Hematopoietic multipotent progenitor cell treated with erythropoietin and hydrocortisone succinate and interleukin-3 and kit ligand, for 4 days (in vitro differentiated cells): ENCODE results near the gene CACNA1S.

Experiments used
- DNase-seq: peaks from one replicate; pipeline ENCODE4 v3.0.0-alpha.2; 2015

The CACNA1S gene

DNA sequence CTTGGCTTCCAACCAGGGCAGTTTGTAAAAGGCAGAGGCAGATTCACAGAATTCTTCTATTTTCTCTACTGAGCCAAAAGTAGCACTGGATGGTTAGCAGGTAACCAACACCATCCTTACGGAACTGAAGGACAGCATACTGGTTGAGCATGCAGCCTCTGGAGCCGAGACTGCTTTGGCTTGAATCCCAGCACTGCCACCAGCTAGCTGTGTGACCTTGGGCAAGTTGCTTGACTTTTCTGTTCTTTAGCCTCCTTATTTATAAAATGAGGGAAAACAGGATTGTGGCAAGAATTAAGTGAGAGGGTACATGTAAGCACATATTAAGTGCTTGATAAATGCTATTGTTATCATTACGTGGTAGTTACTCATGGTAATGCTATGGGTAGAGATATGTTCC lies 19.5 kb downstream of the CACNA1S start:
- no peak for DNase-seq

DNA sequence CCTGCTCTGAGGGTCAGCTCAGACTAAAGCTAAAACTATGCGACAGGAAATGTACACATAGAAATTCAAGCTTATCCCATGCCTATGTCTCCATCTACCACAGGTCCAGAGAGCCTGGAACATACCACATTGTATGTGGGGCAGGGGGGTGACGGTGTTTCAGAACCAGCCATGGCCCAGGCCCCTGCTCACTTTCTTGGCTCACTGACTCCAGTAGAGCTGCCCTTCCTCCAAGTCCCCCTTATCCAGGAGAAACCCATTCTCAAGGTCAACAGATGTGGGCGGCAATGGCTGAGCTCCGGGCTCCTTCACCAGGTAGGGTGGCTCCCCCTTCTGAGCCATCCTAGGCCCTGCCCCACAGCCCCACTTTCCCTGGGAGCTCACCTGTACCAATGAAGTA lies 21.0 kb downstream of the CACNA1S start:
- DNase-seq: no peak

DNA sequence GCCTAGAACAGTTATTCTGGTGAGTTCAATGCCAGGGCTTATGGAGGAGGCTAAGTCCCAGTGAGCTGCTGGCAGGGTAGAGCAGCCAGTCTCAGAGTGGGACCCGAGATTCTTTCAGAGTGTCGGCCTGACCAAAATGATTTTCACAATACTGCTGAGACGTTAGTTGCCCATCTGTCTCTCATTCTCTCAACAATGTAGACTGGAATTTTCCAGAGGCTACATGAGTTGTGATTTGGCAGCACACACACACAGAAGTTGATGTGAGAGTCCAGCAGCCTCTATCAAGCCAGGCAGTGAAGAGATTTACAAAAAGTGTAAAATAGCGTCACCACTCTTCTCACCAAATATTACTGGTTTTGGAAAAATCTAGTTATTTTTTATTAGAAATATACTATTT lies 21.7 kb downstream of the CACNA1S start:
- no peak for DNase-seq

DNA sequence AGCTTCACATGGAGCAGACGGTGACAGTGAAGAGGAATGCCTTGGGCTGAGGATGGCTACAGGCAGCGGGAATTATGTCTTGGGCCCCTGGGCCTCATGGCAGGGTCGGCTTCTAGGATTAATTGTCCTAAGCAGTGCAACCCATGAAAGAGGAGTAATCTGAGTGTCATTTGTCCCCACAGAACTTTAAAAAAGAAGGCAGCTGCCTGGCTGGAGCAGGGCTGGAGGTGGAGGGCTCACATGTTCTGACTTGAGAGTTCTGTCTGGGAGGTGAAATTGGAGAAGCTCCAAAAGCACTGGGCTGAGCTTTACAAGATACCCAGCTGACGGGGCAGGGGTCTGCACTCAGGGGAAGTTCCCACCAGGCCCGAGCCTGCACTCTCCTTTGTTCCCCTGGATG lies 22.6 kb downstream of the CACNA1S start:
- no peak for DNase-seq

DNA sequence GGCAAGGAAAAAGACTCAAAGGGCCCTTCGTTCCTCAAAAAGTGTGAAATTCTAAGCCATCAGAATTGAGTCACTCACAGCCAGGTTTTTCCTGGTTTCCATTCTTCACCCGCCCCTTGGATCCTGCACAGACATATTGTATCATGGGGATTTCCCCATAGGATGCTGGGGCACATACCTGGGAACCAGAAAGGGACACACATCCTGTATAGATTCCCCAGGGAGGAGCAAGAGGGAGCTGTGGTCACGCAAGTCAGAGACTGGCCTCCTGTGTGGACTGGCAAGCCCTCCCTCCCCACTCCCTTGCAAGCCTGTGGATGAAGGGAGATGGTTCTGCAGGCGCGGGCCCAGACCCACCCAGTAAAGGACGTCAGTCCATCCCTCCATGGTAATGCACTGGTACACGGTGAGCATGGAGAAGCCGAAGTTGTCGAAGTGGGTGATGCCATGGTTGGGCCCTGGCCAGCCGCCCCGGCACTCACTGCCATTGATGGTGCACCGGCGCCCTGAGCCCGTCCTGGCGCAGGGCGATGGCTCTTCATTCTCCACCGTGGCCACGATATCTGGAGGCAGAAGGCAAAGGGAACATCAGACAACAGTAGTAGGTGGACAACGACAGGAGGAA lies 23.2 kb downstream of the CACNA1S start:
- no peak for DNase-seq

DNA sequence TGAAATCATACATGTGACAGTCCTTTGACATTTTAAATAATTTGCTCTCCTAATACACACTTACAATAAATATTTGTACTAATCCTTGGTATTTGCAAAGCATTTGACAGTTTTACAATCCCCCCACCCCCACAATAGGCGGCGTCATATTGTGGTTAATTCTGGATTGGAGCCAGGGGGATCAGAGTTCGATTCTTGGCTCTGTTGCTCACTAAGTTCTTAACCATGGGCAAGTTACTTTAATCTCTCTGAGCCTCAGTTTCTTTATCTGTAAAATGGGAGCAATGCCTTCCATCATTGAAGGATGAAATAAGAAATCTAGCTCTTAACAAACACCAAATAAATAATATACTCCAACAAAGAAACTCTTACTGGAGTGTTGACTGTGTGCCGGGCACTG lies 23.8 kb downstream of the CACNA1S start:
- peak; percentile 23 for DNase-seq

DNA sequence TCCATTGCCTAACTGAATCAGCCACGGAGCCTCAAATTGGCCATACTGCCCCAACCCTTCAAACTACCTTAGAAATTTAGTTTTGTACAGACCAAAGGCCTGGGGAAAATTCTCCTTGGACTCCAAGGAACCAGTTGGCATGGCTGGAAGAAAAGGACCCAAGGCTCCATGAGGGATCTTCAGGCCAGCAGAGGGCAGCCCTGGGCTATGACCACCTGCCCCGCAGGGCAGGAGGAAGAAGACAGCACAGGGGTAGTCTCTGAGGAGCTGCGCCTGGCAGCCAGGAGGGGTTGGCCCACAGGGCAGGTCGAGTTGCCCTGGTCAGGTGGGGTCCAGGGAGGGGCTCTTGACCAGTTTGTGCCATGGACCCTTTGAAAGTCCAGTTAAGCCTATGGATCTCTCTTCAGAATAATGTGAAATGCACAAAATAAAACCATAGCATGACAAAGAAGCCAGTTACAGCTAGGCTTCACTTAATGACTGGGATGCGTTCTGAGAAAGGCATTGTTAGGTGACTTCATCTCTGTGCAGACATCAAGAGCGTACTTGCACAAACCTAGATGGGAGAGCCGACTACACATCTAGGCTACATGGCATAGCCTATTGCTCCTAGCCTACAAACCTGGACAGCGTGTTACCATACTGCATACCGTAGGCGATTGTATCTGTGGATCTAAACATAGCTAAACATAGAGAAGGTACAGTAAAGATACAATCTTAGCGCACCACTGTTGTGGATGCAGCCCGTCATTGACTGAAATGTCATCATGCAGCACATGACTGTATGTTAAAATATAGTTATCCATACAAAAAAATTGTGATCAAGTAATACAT lies 26.1 kb downstream of the CACNA1S start:
- peak; percentile 78 for DNase-seq

DNA sequence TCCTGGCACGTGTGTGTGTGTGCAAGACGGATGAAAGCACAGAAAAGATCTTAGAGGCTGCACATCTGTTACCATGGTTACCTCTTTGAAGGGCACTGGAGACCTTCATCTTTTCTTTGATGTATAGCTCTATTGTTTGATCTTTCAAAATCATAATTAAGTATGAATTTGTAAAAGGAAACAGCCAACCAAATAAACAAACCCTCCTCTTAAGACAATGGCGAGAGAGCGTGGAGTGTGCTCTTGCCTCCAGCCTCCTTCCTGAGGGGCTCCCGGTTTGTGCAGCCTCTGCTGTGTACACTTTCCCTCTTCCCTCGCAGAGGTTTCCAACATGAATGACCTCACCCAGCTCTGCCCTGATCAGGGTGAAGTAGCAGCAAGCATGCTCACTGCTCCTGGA lies 27.9 kb downstream of the CACNA1S start:
- DNase-seq: no peak

DNA sequence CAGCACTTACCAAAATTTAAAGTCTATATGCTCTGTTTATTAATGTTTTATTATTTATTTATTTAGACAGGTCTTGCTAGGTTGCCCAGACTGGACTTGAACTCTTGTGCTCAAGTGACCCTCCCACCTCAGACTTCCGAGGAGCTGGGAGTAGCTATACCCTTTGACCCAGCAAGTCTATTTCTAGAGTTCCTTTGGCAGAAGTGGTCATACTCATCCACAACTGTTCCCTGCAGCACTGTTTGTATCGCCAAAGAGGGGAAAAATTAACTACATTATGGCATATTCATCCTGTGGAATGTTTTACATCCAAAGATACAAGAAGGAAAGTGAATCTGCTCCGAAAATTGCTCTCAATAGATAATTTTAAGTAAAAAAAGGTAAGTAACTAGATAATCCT lies 28.5 kb downstream of the CACNA1S start:
- DNase-seq: no peak

DNA sequence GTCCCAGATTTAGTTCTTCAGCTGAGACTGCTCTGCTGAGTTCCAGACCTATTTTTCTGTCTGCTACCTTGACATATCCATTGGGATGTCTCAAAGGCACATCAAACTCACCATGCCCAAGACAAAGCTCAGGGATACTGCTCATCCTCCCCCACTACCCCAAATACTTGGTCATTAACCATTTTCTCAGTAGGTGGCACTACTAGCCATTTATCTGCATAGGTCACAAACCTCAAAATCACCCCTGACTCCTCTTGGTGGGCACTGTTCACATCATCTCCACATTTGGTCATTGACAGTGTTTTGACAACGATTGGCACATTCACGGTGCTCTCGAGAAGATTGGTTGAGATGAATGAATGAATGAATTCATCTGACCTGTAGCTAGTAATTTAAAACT lies 32.1 kb downstream of the CACNA1S start:
- peak; percentile 27 for DNase-seq

DNA sequence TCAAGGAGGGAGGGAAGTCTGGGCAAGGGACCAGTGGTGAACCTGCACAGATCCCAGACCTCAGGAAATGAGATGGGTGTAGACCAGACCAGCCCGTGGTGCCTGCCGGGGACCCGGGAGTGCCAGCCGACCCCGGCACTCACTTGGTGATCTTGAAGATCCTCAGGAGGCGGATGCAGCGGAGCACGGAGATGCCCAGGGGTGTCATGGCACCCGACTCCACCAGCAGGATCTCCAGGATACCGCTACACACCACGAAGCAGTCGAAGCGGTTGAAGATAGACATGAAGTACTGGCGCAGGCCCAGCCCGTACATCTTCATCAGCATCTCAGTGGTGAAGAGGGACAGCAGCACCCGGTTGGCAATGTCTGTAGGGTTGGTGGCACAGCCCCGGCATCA lies 34.5 kb downstream of the CACNA1S start:
- DNase-seq: no peak

DNA sequence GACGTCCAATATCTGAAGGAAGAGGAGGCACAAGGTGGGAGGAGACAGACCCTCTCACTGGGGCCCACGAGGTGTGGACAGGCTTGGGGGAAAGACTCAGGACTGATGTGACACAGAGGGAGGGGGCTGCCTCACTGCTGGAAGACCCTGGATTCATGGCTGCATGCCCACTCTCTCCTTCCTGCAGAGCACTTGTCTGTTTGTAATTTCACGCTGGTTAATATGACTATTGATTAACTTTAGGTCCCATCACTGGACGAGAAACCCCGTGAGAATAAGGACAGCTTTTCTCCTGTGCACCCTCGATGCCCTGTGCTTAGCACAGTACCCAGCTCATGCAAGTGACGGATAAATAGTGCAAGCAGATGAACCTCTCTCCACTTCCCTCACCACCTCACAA lies 35.1 kb downstream of the CACNA1S start:
- no peak for DNase-seq

DNA sequence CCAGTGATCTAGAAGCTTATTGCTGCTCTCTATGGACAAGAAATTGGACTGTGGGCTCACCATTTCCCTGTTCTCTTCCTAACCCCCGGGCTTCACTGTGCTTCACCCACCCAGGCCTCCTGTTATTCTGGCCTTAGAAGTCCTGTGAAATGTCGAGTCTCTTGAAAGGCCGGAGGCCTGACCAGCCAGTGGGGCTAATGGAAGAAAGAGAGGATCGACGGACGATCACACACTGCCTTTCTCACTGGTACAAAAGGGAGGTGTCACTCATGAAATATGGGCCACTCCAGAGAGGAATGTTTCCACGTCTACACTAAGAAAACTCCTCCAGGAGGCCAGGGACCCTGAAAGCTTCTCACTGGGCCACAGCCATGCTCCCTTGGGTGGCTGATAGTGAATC lies 36.1 kb downstream of the CACNA1S start:
- DNase-seq: no peak

DNA sequence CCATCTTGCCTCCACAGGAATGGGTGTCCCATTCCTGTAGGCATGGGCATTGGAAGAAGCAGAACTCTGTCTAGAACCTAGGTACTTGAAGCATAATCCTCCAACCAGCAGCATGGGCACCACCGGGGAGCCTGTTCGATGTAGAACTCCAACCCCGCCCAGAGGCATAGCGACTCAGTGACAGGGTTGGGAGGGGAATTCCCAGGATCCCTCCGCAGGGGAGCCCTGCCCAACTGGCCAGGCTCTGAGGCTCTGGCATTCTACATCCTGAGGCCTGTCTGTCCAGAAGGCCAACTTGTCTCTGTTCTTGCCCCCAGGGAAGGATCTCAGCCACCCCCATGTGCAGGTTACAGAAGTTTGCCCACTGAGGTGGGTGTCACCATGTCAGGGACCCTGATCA lies 38.2 kb downstream of the CACNA1S start:
- DNase-seq: no peak

DNA sequence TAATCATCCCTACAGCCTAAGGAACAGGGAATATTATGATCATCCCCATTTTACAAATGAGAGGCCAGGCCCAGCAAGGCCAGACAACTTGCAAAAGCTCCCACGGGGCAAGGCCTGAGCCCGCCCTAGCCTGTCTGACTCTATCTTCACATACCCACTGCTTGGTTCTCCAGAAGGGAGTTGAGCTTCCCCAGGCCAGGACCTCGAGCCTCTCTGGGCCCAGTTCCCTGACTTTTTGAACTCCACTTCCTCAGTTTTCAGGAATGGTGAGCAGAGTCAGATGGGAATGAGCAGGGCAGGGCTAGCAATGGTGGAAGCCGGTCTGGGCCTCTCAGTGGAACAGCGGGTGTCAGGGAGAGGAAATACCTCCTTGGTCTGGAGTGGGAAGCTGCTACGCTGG lies 39.3 kb downstream of the CACNA1S start:
- no peak for DNase-seq

DNA sequence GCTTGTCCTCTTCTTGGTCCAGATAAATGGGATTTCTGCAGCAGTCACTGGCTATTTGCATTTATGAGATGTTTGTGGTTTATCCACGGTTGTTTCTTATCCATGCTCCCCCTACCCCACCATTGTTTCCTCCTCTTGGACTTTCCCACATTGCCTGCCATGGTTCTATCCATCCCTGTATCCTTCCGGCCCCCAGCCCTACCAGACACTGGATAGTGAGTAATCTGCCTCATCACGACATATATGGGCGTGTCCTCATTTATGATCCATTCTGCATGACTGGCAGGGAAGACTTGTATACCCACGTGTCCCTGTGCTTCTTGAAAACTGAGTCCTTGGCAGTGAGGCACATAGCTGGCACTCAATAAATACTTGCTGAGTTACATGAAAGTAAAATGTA lies 40.1 kb downstream of the CACNA1S start:
- no peak for DNase-seq

DNA sequence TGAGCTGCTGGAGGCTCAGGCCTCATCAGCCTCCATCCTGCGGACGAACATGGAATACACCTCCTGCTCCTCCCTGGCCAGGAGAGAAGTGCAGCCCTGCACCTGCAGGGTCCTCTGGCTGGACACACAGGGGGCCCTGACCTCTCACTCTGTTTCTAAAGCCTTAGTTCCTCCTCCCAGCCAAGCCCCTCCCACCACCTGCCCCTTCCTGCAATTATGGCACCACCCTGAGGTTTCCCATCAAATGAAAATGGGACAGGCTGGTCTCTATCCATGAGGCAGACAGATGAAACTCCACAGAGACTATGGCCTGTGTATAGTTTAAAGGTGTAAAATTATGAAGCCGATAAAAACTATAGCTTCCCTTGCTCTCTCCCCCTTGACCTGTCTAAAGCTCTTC lies 42.6 kb downstream of the CACNA1S start:
- no peak for DNase-seq

DNA sequence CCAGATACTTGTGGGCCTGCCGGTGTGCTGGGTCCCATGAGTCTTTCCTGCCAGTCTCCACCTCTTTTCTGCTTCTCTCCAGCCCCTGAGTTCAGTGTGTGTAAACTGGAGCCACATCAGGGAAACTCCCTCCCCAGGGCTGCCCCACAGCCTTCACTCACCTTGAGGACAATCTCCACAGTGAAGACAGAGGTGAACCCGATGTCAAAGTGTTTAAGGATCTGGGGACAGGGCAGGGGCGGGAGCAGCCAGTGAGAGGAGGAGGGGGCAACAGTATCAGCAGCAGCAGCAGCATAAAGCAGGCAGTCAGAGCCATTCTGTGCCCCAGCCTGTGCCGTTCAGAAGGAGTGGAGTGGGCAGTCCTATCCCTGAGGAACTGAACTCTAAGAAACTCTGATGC lies 43.2 kb downstream of the CACNA1S start:
- no peak for DNase-seq

DNA sequence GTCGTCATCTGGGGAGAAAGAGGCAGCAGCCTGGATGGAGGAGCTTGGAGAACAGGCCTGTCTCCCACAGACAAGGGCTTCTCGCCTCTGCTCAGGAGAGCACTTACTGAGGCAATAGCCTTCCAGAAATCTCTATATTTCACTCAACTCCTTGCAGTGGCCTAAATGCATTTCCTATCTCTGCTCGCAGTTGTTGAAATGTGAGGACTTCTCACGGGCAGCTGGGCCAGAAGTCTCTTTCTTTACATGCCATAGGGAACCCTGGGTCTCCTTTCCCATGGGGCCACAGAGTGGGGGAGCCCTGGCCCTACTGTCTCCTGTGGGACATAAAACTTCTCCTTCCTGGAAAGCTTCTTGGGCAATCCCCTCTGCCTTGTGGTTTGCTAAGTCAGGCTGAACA lies 45.2 kb downstream of the CACNA1S start:
- no peak for DNase-seq

DNA sequence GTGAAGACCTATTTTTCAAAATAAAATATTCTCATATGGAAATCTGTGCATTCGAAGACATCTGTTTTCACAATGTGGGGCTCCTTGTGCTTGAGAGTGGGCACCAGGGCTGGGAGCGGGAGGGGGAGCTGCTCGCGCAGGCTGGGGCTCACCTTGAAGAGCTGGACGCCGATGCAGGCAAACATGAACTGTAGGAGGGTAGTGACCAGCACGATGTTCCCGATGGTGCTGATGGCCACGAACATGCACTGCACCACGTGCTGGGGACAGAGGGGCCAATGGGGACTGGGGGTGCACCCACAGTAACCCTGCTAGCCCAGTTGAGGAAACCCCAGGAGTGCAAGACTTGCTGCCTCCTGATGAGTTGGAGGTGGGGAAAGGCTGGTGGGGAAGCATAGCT lies 46.5 kb downstream of the CACNA1S start:
- no peak for DNase-seq

DNA sequence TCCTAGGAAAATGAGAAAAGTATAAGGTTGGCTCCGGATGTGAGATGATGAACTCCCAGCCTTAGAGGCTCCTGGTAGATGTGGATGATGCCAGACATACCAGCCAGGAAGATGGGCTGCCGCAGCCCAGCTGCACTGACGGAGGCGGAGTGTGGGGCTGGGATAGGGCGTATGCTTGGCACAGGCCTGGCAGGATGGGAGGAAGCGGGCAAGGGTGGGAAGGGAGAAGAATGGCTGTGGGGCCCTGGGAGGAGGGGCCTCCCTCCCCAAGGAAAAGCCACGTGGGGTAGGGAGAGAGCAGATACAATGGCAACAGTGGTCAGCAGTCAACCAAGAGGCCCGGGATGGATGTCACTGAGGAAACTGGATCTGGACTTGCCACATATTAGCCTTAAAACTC lies 47.4 kb downstream of the CACNA1S start:
- DNase-seq: no peak

DNA sequence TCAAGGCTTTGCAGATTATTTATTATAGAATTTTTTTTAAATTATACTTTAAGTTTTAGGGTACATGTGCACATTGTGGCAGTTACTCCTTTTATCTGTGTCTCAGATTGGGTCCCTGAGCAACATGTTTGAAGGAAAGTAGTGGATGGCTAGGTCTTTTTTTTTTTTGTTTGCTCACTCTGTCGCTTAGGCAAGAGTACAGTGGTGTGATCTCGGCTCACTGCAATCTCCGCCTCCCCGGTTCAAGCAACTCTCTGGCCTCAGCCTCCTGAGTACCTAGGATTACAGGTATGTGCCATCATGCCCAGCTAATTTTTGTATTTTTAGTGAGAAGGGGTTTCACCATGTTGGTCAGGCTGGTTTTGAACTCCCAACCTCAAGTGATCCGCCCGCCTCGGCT lies 49.1 kb downstream of the CACNA1S start:
- no peak for DNase-seq

DNA sequence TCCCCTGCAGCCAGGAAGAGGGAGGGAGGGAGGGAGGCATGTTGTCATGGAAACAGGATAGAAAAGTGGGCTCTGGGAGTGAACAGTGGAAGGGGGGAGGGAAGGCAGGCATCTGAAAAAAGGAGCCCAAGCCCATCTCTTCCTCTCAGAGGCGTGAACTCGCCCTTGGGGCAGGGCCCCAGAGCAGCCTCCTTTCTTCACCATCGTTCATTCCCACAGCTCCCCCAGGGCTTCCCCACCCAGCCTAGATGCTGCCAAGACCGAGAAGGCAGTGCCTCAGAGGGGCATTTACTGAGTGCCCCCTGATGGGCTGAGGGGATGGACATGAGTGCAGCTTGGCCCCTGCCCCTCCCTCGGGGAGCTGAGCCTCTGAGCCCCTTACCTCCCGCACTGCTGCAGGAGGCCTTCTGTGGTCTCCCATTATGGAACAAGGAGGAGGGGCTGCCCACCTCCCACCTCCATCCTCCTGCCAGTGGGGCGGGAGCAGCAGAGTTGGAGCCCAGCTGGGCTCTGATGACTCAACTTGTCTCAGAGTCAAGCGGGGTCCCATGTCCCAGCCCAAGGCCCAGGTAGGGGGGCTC lies 49.6 kb downstream of the CACNA1S start:
- DNase-seq: no peak

DNA sequence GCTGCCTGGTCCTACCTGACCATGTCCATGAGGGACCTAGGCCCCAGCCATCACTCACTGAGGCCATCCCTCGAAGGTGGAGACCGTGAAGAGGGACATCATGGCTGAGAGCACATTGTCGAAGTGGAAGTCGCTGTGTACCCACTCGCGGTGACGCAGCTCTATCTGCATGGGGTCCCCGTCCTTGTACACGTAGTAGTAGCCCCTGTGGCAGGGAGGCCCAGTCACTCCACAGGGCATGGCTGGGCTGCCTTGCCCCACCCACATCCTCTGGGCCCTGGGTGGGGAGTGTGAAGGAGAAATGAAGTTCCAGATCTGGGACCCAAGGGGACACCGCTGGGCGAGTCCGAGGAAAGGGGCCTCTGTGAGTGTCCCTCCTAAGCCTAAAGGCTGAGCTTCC lies 50.3 kb downstream of the CACNA1S start:
- no peak for DNase-seq

DNA sequence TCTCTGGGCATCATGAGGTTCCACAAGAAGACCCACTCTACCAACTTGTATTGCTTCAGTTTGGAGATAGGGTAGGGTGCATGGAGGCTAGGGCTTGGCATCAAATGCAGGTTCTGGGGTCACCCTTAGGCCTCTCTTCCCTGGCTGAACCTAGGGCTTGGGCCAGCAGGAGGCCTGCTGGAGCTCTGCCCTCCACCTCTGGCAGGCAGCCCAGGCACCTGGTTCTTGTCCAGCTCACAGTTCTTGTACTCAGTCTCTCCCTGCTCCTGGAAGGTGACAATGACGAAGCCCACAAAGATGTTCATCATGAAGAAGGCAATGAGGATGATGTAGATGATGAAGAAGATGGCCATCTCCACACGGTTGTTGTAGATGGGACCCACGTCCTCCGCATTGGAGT lies 51.2 kb downstream of the CACNA1S start:
- DNase-seq: no peak
